Measurements from ENCODE around the gene TIMD4.

The TIMD4 gene

DNA sequence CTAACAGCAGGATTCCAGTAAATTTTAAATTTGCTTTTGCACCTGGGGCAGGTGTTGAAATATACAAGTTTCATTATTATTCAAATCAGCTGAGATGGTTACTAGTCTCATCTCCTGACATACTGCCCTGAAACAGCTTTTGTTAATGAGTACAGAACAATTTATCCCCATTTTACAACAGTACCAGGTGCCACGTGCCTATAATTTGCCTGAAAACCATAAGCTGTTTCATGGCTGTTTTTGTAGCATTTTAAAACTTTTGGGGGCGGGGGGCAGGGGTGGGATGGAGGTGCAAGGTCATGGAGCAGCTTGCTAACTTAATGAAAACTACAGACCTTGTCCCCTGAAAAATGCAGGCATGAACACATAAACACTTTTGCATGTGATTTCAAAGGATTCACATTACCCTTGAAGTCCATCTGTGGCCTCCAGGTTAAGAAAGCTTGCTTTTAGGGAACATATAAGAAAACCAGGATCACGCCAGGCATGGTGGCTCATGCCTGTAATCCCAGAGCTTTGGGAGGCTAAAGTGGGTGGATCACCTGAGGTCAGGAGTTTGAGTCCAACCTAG lies 42.1 kb downstream of the TIMD4 start:
- no peak for DNase-seq

DNA sequence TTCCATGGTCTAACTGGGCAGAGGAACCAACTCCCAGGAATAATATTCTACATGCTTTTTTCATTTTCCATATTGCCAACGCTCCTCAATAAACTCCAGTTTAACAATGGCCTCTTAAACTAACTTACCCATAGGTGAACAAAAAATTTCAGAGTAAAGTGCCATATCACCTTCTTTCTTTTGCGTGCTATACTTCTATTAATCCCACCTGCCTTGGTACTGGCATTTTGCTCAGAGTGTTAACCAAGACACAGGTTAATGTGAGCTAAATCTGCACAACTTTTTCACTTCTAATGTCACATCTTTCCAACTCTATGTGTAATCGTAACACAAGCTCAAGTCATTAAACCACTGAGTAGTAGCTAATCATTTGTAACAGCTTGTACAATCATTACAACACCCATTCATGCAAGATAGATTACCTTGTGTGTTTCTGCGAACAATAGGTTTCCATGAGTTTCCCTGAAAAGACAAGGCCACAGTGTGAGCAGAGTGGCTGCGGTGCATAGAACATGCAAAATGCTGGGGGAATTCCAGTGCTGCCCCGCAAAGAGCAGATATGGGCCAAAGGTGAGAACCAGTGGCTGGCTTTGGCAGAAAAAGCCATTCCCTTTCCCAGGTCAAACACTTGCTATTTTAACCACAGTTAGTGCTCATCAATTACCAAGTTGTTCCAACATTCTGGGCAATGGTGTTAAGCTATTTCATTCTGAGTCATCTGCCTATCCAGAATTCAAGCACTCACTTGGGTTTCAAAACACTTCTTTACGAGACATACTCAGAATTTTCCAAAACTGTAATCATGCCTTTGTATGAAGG lies 42.8 kb downstream of the TIMD4 start:
- no peak for DNase-seq

DNA sequence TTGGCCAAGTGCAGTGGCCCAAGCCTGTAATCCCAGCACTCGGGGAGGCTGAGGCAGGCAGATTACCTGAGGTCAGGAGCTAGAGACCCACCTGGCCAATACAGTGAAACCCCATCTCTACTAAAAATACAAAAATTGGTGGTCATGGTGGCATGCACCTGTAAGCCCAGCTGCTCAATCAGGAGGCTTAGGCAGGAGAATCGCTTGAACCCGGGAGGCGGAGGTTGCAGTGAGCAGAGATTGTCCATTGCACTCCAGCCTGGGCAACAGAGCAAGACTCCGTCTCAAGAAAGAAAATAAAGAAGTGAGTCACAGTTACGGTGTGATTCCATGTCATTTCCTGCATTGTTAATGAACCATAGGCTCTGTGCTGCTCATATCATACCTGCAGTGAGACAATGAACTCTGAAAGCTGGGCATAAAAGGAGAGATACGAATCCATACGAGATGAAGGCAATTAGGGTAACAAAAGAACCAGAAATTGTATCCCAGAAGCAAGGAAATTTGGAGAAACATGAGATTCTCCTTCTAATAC lies 44.6 kb downstream of the TIMD4 start:
- DNase-seq: no peak

DNA sequence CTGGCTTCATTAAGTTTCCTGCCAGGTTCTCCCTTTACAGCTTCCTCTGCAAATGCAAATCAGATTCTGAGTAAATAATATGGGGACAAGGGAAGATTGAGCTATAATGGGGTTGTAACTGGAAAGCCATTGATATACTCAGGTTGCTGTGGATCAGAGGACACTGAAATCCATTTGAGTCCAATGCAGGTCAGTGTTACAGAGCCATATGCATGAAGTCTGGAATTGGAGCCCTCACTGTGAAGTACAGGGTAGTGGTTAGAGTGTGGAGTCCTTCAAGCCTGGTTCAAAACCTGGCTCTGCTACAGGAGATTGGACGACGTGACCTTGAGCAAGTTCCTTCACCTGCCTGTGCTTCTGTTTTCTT lies 48.7 kb downstream of the TIMD4 start:
- DNase-seq: no peak

DNA sequence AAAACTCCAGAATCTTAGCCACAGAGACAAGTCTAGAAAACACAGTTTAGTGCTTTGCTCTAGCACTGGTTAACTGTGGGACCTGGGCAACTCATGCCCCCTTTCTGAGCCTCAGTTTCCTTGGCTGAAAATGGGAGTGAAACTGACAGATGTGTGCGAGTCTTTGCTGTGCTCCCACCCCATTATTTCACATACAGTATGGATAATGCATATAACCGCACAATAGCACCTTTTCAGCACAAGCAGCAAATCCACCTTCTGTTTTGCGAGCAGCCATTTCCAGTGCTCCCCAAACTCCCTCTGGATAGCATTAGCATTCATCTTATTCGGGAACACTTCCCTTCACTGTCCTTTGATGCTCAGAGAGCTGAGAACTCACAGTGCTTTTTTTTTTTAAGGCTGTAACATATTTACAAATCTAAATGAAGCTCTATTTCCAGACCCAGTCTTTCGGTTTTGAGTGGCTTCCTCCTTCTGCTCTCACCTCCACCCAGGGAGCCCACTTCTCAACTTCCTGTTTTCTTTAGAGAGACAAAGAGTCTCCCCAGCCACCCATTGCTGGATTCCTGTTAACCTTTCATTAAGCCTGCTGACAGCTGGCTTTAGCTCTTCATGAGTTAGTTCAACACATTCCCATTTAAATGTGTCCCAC lies 49.2 kb downstream of the TIMD4 start:
- DNase-seq: no peak

DNA sequence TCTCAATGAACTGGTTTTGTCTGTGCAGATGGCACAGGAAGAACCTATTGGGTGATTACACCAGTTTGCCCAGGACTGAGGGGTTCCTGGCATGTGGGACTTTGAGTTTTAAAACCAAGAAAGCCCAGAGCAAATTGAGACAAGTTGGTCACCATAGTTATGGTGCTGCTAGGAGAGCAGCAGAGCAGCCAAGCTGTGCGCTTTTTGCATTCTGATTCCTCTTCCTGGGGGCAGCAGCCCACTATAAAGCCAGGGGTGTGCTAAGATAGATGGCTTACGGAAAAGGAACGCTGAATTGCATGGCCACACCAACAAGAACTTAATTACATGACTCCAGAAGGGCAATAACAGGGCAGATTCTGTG lies 49.7 kb downstream of the TIMD4 start:
- no peak for DNase-seq

DNA sequence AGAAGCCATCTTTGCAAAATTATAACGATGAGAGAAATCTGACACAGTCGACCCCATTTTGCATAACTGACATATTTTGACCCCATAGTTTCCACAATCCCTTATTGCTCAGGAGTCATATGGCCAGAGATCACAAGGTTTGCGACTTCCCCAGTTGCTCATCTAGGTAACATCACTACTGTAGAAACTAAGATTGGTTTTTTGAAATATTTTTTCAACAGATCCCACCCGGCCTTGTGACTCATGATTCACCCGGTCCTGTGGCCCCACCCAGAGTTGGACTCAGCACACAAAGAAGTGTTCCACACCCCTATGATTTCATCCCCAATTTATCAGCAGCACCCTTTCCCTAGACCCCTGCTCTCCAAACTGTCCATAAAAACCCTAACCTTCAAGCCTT lies 50.2 kb downstream of the TIMD4 start:
- DNase-seq: no peak

DNA sequence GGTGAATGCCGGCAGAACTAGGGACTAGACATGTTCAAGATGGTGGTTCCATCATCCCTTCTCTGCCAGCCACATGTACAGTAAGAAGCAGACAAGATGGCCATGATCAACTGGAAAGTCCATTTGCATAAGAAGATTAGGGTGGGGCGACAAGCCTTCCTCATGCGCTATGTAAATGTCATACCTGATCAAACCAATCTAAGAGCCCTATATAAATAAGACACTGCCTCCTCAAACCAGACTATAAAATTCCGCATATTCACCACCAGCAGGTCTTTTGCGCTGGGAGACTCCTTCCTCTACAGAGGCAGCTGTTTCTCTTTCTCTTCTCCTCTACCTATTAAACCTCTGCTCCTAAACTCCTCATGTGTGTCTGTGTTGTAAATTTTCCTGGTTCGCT lies 53.8 kb downstream of the TIMD4 start:
- DNase-seq: no peak

DNA sequence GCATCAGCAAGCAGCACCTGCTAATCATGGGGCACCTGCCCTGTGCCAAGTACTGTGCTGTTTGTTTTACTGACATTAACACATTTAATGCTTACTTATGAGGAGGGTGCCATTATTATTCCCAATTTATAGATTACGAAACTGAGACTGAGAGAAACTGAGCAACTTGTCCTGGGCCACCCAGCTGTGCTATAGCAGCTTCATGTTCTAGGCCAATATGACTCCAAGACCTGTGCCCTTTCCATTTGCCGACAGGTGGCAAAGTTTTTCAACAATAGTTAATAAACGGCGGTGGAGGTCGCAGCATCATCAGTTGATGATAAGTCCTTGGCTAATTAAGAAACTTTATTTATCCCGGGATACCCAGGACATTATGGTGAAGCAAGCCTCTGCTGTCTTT lies 55.4 kb downstream of the TIMD4 start:
- DNase-seq: no peak

DNA sequence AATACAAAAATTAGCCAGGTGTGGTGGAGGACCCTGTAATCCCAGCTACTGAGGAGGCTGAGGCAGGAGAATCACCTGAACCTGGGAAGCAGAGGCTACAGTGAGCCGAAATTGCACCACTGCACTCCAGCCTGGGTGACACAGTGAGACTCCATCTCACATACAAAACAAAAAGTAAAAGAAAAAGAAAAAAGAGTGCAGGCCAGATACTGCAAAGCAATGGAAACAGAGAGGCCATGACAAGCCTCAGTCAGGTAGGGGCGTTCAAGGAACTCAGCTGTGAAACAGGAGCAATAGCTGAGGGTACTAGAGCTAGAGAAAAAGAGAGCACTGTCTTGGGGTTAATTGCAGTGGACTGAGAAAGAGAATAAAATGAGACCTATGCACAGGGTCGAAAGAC lies 56.2 kb downstream of the TIMD4 start:
- DNase-seq: no peak

DNA sequence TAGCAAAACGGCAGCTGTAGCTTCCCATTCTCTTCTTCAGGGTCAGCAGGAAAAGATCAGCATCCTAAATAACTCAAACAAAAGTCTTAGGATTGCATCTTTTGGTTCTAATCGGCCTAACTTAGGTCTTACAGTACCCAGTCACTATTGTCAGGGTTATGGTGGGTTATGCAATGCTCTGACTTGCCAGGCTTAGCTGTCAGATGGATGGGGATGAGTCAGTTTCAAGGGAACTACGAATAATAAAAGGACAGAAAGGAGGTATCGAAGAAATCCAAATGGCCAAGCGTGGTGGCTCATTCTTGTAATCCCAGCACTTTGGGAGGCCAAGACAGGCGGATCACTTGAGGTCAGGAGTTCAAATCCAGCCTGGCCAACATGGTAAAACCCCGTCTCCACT lies 66.5 kb downstream of the TIMD4 start:
- DNase-seq: no peak

DNA sequence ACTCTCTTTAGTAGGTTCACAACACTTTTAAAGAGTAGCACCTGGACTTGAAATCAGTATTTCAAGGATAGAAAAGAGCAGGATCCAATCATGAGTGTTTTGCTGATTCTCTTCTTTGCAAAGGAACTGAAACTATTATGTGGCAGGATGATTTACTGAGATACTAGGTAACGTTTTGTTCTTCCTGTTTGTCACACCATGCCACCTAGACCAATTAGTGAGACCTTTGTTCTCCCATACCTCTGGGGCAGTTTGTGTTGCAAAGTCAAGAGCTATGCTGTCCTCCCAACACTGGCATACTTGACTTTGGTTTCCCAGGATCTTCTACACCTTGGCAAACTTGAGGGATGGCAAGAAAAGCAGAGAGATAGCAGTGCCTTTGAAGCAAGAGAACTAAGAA lies 69.5 kb downstream of the TIMD4 start:
- DNase-seq: no peak

DNA sequence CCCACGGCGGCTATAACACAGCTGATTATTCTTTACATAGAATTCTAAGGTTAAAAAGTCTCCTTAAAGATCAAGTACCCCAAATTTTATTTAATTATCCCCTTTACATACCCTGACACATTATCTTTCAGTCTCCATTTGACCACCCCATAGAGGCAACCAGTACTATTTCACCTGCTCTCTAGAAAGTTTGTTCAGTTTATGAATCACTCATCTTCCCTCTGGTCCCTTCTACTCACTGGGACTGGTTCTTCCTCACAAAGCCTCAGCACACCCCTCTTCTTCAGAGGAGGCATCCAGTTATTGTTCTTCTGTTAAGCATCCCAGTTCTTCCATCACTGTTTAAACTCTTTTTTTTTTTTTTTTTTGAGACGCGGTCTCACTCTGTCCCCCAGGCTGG lies 70.2 kb downstream of the TIMD4 start:
- no peak for DNase-seq

DNA sequence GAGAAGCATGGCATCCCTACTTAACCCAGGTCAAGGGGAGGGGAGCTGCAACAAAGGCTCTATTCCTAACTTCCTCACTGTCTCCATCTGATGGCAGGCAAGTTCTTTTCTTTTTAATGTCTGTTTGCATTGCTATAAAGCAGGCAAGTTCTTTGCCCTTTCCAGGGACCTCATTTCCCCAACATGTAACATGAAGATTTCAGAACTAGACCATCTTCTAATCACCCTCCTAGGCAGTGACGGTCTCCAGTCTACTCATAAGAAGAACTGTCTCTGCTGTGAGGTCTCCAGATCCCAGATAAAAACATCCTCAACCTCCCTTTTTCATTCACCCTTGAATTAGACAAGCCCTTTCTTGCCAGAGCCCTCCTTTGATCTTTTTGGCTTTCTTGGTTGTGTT lies 70.8 kb downstream of the TIMD4 start:
- DNase-seq: no peak

DNA sequence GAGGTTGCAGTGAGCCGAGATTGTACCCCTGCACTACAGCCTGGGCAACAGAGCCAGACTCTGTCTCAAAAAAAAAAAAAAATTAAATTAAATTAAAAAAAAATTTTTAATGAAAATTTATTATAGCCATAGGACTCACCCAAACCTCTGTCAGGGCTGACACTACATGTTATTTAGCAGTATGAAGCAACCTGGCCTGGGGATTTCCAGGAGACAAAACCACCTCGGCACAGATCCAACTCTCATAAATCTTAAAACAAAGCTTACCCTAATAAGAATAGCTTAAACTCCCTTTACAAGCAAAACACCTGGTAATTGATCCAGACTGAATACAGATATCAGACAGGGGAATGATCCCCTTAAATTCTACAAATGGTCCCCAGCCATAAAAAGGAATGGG lies 74.5 kb downstream of the TIMD4 start:
- no peak for DNase-seq

DNA sequence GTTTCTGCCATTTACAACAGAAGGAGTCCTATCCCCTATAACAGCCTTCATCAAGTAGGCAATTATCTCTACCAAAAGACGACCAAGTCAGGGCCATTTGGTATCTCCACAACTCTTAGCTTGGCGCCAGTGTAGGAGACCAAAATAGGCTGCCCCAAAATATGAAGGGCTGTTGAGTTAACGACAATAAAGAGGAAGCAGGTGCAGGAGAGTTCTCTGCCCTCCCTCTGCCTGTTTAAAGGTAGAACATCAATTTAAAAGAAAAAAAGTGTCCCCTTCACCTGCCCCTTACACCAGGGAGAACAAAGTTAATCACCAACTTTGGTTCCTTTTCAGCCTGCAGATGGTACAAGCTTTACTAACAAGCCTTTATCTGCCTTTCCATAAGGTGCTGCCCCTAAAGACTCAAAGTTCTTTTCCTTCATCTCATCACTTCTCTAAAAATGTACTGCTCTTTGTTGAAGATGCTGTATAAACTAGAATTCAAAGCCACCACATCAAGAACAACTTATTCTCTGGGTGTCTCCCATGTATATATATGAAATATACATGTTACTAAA lies 79.6 kb downstream of the TIMD4 start:
- no peak for DNase-seq

DNA sequence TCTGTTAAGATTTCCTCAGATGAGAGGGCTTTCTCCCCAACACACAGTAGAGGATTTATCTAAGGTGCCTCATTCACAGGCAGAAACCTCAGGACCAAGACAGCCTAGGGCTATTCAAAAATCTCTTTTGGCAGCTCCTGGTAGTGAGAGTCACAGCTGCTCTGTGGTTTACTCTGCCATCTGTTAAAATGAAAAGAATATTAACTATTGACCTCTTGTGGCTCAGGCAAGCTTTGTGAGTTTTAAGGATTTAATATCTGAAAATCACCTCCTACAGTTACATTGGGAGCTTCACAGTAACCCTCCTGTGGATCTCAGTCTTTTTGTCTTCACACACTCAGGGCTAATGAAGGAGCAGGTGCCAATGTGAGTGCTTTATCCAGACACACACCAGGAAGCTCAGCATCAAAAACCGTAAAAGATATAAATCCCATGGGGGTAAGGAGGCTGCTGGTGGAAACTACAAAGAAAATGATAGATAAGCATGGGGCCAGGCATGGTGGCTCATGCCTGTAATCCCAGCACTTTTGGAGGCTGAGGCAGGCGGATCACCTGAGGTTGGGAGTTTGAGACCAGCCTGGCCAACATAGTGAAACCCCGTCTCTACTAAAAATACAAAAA lies 83.3 kb downstream of the TIMD4 start:
- no peak for DNase-seq

DNA sequence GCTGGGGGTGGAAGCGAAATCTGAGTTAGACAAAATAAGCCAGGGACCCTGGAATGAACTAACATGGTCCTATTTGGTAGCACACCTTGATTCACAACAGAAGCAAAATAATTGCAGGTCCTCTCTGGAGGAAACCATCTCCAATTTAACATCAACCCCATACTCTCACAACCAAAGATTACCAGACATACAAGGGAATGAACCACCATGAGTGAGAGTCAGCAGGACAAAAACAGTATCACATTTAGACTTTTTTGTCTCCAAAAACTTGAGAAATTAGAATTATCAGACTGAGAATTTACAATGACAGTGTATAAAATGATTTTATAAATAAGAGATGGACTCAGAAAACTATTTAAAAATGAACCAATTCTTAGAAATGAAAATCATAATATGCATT lies 91.8 kb downstream of the TIMD4 start:
- no peak for DNase-seq

DNA sequence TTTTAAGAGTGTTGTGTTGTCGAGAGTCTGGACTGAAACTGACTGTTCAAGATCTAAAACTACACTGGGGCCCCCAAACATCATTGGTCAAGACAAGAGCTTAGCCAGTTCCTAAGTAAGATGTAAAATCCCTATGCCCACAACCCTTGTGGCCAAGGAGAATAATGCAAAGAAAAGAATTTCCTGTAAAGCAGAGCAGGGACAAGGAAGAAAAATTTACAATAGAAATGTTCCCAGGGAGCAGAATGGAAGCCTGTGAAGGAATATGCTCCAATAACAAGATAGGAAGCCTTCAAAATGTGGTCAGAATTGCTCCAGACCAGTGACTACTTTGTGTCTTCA lies 92.6 kb downstream of the TIMD4 start:
- no peak for DNase-seq

All from T-helper 9 cell (primary cell).